IMR-90 (cell line): ENCODE data around the gene HS3ST2.

ENCODE experiments used
- CEBPB ChIP-seq: IDR thresholded peaks from 2 replicates; pipeline ENCODE4 v1.6.1; 2012; ENCODE audit warnings: low read depth, low read length, improper control_type of control experiment
- CHD1 ChIP-seq: IDR thresholded peaks from 2 replicates; pipeline ENCODE4 v1.6.1; 2012; ENCODE audit warnings: low read depth, low read length, improper control_type of control experiment
- CTCF ChIP-seq: conservative IDR thresholded peaks from 2 replicates; pipeline ENCODE4 v1.5.1; 2012; ENCODE audit warnings: mild to moderate bottlenecking, low read depth, low read length, improper control_type of control experiment
- POLR2A ChIP-seq: IDR thresholded peaks from 2 replicates; pipeline ENCODE4 v1.6.1; 2012; ENCODE audit warnings: mild to moderate bottlenecking, low read depth, low read length
- USF2 ChIP-seq: fragments of 150-350 bp; IDR thresholded peaks from 2 replicates; pipeline ENCODE4 v1.6.1; 2017; ENCODE audit warnings: mild to moderate bottlenecking, antibody characterized with exemption, low read length, low read depth

GRCh38 chr16:22927306-22927705 lies 113.3 kb downstream of the HS3ST2 start:
- no peak for TF ChIP-seq CTCF
- no peak for TF ChIP-seq CEBPB
- TF ChIP-seq POLR2A, result no peak
- no peak for TF ChIP-seq USF2
- TF ChIP-seq CHD1, result no peak
